Measurements from ENCODE around the gene METTL26.

Gene METTL26

GRCh38 chr16:626787-627453, 9.2 kb downstream of the METTL26 start:
- Histone ChIP-seq H3K4me1 (ENCODE audit: insufficient read depth, low read length) (peaks cover 32% of the 10 kb centered on the region), H3K4me3 (ENCODE audit: low read length) (no peak overlapping the region), H3K27me3 (ENCODE audit: insufficient read depth, low read length) (no peaks in the 10 kb centered on the region), H3K36me3 (ENCODE audit: insufficient read depth, low read length) (peaks cover 23% of the 10 kb centered on the region), H3K9me3 (ENCODE audit: low read length) (no peaks in the 10 kb centered on the region), H2AFZ (ENCODE audit: low read depth, low read length) (no peak overlapping the region)

DNA sequence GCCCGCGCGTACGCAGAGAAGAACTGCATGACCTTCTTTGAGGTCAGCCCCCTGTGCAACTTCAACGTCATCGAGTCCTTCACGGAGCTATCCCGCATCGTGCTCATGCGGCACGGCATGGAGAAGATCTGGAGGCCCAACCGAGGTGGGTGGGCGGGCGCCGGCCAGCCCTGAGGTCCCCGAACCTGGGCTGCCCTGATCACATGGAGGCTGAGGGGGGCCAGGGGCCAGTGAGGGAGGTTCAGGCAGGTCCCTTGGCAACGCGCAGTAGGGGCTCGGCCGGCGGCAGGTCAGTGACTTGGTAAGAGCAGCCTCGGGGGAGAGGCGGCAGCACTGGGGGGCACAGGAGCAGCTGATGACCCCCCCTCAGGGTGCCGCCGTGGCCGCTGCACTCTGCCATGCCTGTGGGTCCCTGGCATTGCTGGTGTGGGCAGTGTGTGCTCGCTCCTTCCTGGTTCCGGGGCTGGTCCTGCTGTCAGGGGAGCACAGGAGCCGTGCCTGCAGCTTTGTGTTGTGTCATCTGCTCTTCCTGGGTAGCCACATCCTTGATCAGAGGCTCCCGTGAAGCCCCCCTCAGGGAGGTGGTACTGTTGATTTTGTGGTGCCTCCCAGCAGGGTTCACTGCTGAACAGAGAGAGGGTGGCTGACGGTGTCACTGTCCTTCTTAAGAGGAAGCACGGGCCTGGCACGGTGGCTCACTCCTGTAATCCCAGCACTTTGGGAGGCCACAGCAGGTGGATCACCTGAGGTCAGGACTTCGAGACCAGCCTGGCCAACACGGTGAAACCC, 9.9 kb downstream of the METTL26 start:
- H3K4me3 ChIP-seq (ENCODE audit: low read length), result no peak overlapping the region
- H3K4me1 ChIP-seq (ENCODE audit: insufficient read depth, low read length), result peaks cover 30% of the 10 kb centered on the region
- H3K36me3 ChIP-seq (ENCODE audit: insufficient read depth, low read length), result peaks cover 23% of the 10 kb centered on the region

DNA sequence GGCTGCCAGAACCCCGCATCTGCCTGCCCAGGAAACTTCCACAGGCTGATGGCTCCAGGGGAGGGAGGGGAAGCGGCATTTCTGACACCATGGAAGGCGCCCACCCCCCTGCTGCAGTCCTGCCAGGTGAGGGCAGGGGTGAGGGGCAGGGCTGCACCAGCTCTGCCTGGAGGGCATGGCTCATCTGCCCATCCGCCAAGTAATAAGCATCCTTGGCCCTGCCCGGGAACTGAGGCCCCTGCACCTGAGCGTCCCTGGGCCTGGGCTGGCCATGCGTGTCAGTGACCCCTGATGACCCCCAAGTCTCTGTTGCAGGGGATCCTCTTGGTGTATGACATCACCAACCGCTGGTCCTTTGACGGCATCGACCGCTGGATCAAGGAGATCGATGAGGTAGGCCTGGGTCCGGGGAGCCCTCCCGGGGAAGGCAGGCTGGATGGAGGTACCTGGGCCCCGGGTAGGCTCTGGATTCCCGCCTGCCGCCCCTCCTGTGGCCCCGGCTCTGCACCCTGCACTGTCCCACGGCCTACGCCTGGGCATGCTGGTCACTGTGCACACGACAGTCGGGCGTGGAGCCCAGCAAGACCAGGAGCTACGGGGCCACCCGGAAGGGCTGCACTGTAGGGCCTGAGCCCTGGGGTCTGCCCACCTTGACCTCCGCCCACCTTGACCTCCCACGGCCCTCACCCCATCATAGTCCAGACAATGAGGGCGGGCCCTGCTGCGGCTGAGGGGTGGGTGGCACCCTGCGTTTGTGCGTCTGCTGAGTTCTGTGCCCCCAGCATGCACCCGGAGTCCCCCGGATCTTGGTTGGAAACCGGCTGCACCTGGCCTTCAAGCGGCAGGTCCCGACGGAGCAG, 10.8 kb downstream of the METTL26 start:
- Histone ChIP-seq H2AFZ (ENCODE audit: low read depth, low read length) (no peak overlapping the region), H3K36me3 (ENCODE audit: insufficient read depth, low read length) (peaks cover 23% of the 10 kb centered on the region), H3K27me3 (ENCODE audit: insufficient read depth, low read length) (no peaks in the 10 kb centered on the region), H3K4me3 (ENCODE audit: low read length) (no peak overlapping the region), H3K9me3 (ENCODE audit: low read length) (no peaks in the 10 kb centered on the region), H3K4me1 (ENCODE audit: insufficient read depth, low read length) (peaks cover 22% of the 10 kb centered on the region)

More for the DNA sequence above, 9.9 kb downstream of the METTL26 start:
- Histone ChIP-seq H3K9me3 (ENCODE audit: low read length) (no peaks in the 10 kb centered on the region), H3K27me3 (ENCODE audit: insufficient read depth, low read length) (no peaks in the 10 kb centered on the region), H2AFZ (ENCODE audit: low read depth, low read length) (no peak overlapping the region)

- Histone ChIP-seq H3K4me3 (ENCODE audit: low read length) (no peak overlapping the region), H3K4me1 (ENCODE audit: insufficient read depth, low read length) (peaks cover 15% of the 10 kb centered on the region), H3K36me3 (ENCODE audit: insufficient read depth, low read length) (peaks cover 23% of the 10 kb centered on the region), H3K9me3 (ENCODE audit: low read length) (no peaks in the 10 kb centered on the region), H3K27me3 (ENCODE audit: insufficient read depth, low read length) (no peaks in the 10 kb centered on the region), H2AFZ (ENCODE audit: low read depth, low read length) (no peak overlapping the region)
Measured at GRCh38 chr16:624526-625070, 11.5 kb downstream of the METTL26 start.

- no peaks in the 10 kb centered on the region for H3K4me1 ChIP-seq (ENCODE audit: insufficient read depth, low read length)
- H2AFZ ChIP-seq (ENCODE audit: low read depth, low read length), result no peak overlapping the region
- no peaks in the 10 kb centered on the region for H3K27me3 ChIP-seq (ENCODE audit: insufficient read depth, low read length)
- no peaks in the 10 kb centered on the region for H3K9me3 ChIP-seq (ENCODE audit: low read length)
- no peak overlapping the region for H3K4me3 ChIP-seq (ENCODE audit: low read length)
- H3K36me3 ChIP-seq (ENCODE audit: insufficient read depth, low read length), result peaks cover 17% of the 10 kb centered on the region
Measured at GRCh38 chr16:622920-623280, 13.2 kb downstream of the METTL26 start.

DNA sequence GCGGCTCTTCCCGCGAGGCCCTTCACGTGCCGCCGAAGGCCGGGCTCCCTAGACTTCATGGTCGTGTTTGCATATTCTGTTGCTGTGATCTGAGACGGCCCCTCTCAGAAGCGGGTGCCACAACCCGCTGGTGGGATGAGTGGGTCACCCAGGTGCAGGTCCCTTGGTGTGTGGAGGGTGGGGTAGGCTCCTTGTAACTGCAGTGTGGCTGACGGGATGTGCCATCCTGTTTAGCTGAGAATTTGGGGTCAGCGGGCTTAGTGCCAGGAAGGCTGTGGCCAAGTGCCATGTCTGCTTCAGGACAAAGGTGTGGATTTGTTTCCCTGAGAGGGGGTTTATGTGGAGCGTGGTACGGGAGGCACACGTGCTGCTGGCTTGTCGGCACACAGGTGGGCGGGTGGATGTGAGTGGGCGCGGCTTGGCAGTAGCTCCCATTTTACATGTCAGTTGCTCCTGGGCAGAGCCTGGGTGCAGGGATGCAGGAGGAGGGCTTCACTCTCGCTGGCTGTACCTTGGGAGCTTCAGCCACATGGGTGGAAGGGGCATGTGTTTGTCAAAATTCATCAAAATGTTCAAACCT, 14.5 kb downstream of the METTL26 start:
- no peaks in the 10 kb centered on the region for H3K27me3 ChIP-seq (ENCODE audit: insufficient read depth, low read length)
- H3K9me3 ChIP-seq (ENCODE audit: low read length), result no peaks in the 10 kb centered on the region
- no peak overlapping the region for H3K4me3 ChIP-seq (ENCODE audit: low read length)
- no peaks in the 10 kb centered on the region for H3K4me1 ChIP-seq (ENCODE audit: insufficient read depth, low read length)
- H2AFZ ChIP-seq (ENCODE audit: low read depth, low read length), result no peak overlapping the region
- H3K36me3 ChIP-seq (ENCODE audit: insufficient read depth, low read length), result peaks cover 11% of the 10 kb centered on the region

DNA sequence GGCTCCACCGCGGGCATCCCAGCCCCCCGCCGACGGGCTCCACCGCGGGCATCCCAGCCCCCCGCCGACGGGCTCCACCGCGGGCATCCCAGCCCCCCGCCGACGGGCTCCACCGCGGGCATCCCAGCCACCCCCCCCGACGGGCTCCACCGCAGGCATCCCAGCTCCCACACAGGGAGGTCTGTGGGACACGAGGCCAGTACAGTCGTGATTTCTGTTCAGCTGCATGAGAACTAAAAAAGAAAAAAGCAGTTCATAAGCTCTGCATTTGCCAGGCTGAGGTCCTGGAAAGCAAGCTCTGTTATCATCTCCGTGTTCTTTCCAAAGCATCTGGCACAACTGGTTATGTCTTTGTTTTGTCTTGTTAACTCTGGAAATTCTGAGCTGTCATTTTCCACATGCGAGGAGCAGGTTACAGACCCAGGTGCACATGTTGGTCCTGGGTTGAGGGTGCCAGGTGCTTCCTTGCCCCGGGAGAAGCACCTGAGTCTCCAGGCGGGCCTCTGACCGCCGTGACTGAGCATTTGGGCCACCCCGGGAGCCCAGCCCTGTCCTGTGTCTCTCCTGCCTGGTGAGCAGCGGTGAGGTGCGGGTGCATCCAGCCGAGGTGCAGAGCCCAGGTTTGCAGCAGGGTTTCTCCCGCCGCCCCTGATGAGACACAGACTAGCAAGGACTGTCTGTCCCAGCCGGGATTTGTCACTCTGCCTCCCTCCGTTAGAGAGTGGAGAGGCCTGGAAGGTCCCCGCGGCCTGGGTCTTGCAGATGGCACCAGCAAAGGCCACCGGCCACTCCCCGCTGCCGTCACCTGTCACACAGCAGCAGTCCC, 15.2 kb downstream of the METTL26 start:
- H3K27me3 ChIP-seq (ENCODE audit: insufficient read depth, low read length), result no peaks in the 10 kb centered on the region
- peaks cover 5% of the 10 kb centered on the region for H3K36me3 ChIP-seq (ENCODE audit: insufficient read depth, low read length)
- no peak overlapping the region for H2AFZ ChIP-seq (ENCODE audit: low read depth, low read length)
- no peaks in the 10 kb centered on the region for H3K9me3 ChIP-seq (ENCODE audit: low read length)
- H3K4me3 ChIP-seq (ENCODE audit: low read length), result no peak overlapping the region
- no peaks in the 10 kb centered on the region for H3K4me1 ChIP-seq (ENCODE audit: insufficient read depth, low read length)

GRCh38 chr16:619476-620100, 16.5 kb downstream of the METTL26 start:
- H3K27me3 ChIP-seq (ENCODE audit: insufficient read depth, low read length), result no peaks in the 10 kb centered on the region
- H3K36me3 ChIP-seq (ENCODE audit: insufficient read depth, low read length), result no peaks in the 10 kb centered on the region
- no peak overlapping the region for H3K4me3 ChIP-seq (ENCODE audit: low read length)
- H3K9me3 ChIP-seq (ENCODE audit: low read length), result peaks cover 2% of the 10 kb centered on the region
- no peaks in the 10 kb centered on the region for H3K4me1 ChIP-seq (ENCODE audit: insufficient read depth, low read length)
- no peak overlapping the region for H2AFZ ChIP-seq (ENCODE audit: low read depth, low read length)

DNA sequence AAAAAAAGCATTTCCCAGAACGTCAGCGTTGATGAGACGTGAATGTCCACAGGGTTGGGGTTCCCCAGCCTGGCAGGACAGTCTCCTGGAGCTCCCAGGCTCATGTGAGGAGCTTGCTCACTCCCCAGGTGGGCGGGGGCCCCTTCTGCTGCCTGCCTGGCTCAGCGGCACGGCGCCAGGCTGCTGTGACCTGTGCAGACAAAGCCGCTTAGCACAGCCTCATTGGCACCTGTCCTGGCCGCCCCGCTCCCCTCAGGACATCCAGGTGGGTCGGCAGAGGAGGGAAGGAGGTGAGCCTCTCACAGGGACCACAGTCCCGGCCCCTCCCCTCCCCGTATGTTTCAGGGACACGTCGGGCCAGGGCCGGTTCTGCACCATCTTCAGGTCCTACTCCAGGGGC, 18.2 kb downstream of the METTL26 start:
- H2AFZ ChIP-seq (ENCODE audit: low read depth, low read length), result no peak overlapping the region
- no peak overlapping the region for H3K4me3 ChIP-seq (ENCODE audit: low read length)
- peaks cover 5% of the 10 kb centered on the region for H3K36me3 ChIP-seq (ENCODE audit: insufficient read depth, low read length)
- no peaks in the 10 kb centered on the region for H3K4me1 ChIP-seq (ENCODE audit: insufficient read depth, low read length)
- peaks cover 12% of the 10 kb centered on the region for H3K9me3 ChIP-seq (ENCODE audit: low read length)
- no peaks in the 10 kb centered on the region for H3K27me3 ChIP-seq (ENCODE audit: insufficient read depth, low read length)

DNA sequence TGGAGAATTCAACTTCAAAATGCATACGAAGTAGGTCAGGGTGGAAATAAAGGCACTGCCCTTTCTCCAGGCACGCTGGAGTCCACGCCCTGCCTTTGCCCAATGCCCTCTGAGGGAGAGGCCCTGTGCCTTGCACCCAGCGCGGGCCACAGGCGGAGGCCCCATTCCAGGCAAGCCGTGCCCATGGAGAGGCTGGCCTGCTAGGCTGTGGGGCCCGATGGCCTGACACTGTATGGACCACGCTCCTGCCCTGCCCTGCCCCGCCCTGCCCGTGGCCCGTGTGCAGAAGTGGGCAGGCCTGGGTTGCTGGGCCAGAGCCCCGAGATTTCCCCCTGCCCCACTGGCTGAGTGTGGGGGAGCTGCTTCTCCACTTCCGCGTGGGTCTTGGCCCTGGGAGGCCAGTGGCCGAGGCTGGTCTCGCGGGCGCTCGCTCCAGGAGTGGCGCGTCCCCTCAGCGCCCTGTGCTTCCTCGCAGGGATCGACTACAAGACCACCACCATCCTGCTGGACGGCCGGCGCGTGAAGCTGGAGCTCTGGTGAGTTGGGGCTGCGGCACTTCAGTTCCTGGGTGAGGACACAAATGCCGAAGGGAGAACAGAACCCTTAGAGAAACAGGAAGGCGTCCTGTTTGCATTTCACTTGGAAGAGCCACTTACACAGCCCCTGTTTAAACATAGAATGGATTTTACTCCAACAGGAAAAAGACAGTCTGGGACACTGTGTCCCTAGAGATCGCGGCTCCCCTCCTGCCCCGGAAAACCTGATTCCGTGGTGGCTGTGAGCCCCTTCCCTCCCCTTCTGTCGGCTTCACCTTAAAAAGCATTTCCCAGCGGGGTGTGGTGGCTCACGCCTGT, 19.1 kb downstream of the METTL26 start:
- Histone ChIP-seq H3K4me1 (ENCODE audit: insufficient read depth, low read length) (no peaks in the 10 kb centered on the region), H3K36me3 (ENCODE audit: insufficient read depth, low read length) (peaks cover 5% of the 10 kb centered on the region), H3K9me3 (ENCODE audit: low read length) (peaks cover 12% of the 10 kb centered on the region), H2AFZ (ENCODE audit: low read depth, low read length) (no peak overlapping the region), H3K4me3 (ENCODE audit: low read length) (no peak overlapping the region), H3K27me3 (ENCODE audit: insufficient read depth, low read length) (no peaks in the 10 kb centered on the region)

GRCh38 chr16:615122-615521, 21.0 kb downstream of the METTL26 start:
- Histone ChIP-seq H3K9me3 (ENCODE audit: low read length) (peaks cover 15% of the 10 kb centered on the region), H2AFZ (ENCODE audit: low read depth, low read length) (no peak overlapping the region), H3K36me3 (ENCODE audit: insufficient read depth, low read length) (peaks cover 5% of the 10 kb centered on the region), H3K4me3 (ENCODE audit: low read length) (no peak overlapping the region), H3K27me3 (ENCODE audit: insufficient read depth, low read length) (no peaks in the 10 kb centered on the region), H3K4me1 (ENCODE audit: insufficient read depth, low read length) (no peaks in the 10 kb centered on the region)
